Mucosa of gallbladder (tissue), 1 donor: ENCODE results near the gene PRTN3. TPM values are rescaled to one million over a fixed set of nuclear protein-coding genes. Genes with fewer than 3 reads are reported as not detected.
"Not testable (repeated sequence)": the region's sequence is repeated elsewhere in the genome, so short reads cannot be mapped to it uniquely, and the experiment has no call there.

ENCODE experiments used
- DNase-seq: peaks from one replicate; pipeline ENCODE4 v3.0.0-alpha.2; 2020; ENCODE audit warnings: low spot score
- total RNA-seq: library from RNA; stranded (reverse); gene quantifications from one replicate; pipeline ENCODE4 v1.2.1, GENCODE V29; 2021
- donor health status: DM: no; HTN: no; CAD: no.

Gene PRTN3
- total RNA-seq, 1 donor from 2014 or later: not detected

GRCh38 chr19:881385-882071 lies 40.7 kb downstream of the PRTN3 start:
- no peak for DNase-seq

- no peak for DNase-seq
Measured at GRCh38 chr19:882871-883497, 42.2 kb downstream of the PRTN3 start.

GRCh38 chr19:883661-884211 lies 42.9 kb downstream of the PRTN3 start:
- DNase-seq: no peak

- DNase-seq: no peak
Measured at GRCh38 chr19:884420-885211, 43.8 kb downstream of the PRTN3 start.

GRCh38 chr19:885536-886224 lies 44.9 kb downstream of the PRTN3 start:
- DNase-seq: no peak

- no peak for DNase-seq
Measured at GRCh38 chr19:887072-887471, 46.3 kb downstream of the PRTN3 start.

- DNase-seq: no peak
Measured at GRCh38 chr19:887599-887998, 46.8 kb downstream of the PRTN3 start.

GRCh38 chr19:888581-889385 lies 48.0 kb downstream of the PRTN3 start:
- no peak for DNase-seq

- DNase-seq: no peak
Measured at GRCh38 chr19:889662-890295, 49.0 kb downstream of the PRTN3 start.

- DNase-seq: no peak
Measured at GRCh38 chr19:890831-891230, 50.0 kb downstream of the PRTN3 start.

- DNase-seq: not testable (repeated sequence)
Measured at GRCh38 chr19:891421-892200, 50.8 kb downstream of the PRTN3 start.

- no peak for DNase-seq
Measured at GRCh38 chr19:892243-892893, 51.6 kb downstream of the PRTN3 start.

GRCh38 chr19:892894-893689 lies 52.3 kb downstream of the PRTN3 start, which contains the start of the genes MED16 and RNU6-9:
TSS of gene MED16 (minus strand) at chr19:893187. CDS start at chr19:891131, 2,056 bp downstream.
TSS of gene RNU6-9 (plus strand) at chr19:893484.
- DNase-seq: peak; percentile 93

GRCh38 chr19:896434-896833 lies 55.6 kb downstream of the PRTN3 start:
- DNase-seq: no peak

GRCh38 chr19:896999-897398 lies 56.2 kb downstream of the PRTN3 start:
- no peak for DNase-seq

GRCh38 chr19:897442-898039 lies 56.7 kb downstream of the PRTN3 start:
- no peak for DNase-seq
